Choroid plexus epithelial cell (primary cell): ENCODE results near the gene CDH13.

Source experiments
- DNase-seq: peaks from one replicate; pipeline ENCODE4 v3.0.0-alpha.2; 2010; ENCODE audit warnings: low read depth
- H3K4me3 ChIP-seq: 2 replicates; pipeline ENCODE4 v1.5.1; 2011; ENCODE audit warnings: low read depth, mild to moderate bottlenecking, control low read depth, low read length, moderate library complexity
- TF ChIP-seq, protein P1 (sequence below): conservative IDR thresholded peaks from 2 replicates; pipeline ENCODE4 v1.5.1; 2011; ENCODE audit warnings: low read depth, mild to moderate bottlenecking, control low read depth, inconsistent platforms, low read length, moderate library complexity

Gene CDH13

DNA sequence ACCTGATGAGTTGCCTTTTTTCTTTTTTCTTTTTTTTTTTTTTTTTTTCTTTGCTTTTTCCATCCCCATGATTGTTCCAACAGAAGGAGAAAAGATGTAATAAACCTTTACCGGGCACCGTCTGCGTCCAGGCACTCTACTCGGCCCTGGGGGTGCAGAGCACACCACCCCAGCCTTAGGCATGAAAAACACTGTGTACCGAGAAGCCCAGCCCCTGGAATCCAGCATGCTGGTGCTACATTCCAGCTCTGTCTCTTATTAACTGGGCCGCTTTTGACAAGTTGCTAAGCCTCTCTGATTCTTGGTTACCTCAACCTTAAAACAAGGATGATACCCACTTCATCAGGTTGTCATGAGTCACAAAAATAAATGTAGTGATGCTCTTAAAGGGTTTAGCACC lies 1117.0 kb downstream of the CDH13 start:
- no peak overlapping the region for H3K4me3 ChIP-seq
- no peak for DNase-seq
- TF ChIP-seq, protein P1, sequence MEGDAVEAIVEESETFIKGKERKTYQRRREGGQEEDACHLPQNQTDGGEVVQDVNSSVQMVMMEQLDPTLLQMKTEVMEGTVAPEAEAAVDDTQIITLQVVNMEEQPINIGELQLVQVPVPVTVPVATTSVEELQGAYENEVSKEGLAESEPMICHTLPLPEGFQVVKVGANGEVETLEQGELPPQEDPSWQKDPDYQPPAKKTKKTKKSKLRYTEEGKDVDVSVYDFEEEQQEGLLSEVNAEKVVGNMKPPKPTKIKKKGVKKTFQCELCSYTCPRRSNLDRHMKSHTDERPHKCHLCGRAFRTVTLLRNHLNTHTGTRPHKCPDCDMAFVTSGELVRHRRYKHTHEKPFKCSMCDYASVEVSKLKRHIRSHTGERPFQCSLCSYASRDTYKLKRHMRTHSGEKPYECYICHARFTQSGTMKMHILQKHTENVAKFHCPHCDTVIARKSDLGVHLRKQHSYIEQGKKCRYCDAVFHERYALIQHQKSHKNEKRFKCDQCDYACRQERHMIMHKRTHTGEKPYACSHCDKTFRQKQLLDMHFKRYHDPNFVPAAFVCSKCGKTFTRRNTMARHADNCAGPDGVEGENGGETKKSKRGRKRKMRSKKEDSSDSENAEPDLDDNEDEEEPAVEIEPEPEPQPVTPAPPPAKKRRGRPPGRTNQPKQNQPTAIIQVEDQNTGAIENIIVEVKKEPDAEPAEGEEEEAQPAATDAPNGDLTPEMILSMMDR: no peak

DNA sequence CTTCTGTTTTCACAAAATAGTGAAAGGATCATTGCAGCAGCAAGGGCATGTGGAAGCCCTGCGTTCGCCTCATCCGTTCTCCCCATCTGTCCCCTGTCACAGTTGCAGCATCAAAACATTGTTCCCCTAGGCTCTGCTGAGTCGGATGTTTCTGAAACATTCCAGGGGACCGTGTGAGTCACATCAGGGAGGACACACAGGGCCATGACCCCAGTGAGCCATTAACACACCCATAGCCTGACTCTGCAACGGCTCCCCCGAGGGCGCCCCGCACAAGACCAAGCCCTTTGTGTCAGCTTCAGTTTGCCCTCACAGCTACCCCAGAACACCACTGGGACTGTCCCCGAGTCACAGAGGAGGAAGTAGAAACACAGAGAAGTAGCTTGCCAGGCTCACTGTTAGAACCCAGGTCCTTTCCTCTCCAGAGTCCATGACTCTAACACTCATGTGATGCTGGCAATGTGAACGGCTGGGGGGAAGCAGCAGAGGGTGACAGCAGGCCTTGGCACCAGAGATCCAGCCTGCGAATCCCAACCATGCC lies 1117.7 kb downstream of the CDH13 start:
- DNase-seq: peak; percentile 10
- H3K4me3 ChIP-seq: no peak overlapping the region
- TF ChIP-seq, protein P1: no peak

DNA sequence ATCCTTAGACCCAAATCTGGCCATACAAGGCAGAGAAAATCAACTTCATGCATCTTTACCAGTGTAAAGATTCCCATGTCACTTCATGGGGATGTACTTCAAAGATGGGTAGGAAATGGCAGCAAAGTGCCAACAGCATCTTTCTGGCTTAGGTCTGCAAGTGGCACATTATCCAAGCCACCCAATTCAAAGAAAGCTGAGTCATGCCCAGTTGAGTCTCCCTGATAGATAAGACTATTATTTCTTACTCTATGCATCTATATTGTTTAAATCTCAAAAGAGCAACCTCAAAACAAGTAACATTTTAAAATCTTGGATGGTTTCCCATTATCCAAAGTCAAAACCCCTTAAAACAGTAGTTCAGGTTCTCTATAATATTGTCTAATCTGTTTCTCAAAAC lies 1119.8 kb downstream of the CDH13 start:
- no peak overlapping the region for H3K4me3 ChIP-seq
- TF ChIP-seq, protein P1: no peak
- no peak for DNase-seq

DNA sequence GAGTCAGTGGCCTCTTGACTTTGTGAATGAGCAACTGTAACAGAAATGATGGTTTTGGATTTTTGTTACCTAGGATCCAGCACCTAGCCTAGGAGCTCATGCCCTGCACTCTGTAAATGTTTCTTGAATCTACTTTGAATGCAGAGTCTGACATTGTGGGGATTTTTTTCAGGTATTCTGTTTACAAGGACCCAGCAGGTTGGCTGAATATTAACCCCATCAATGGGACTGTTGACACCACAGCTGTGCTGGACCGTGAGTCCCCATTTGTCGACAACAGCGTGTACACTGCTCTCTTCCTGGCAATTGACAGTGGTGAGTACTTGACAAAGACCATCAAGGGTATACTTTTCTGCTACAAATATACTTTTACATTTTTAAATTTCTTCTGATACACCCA lies 1121.2 kb downstream of the CDH13 start:
- no peak overlapping the region for H3K4me3 ChIP-seq
- no peak for DNase-seq
- TF ChIP-seq, protein P1: no peak

DNA sequence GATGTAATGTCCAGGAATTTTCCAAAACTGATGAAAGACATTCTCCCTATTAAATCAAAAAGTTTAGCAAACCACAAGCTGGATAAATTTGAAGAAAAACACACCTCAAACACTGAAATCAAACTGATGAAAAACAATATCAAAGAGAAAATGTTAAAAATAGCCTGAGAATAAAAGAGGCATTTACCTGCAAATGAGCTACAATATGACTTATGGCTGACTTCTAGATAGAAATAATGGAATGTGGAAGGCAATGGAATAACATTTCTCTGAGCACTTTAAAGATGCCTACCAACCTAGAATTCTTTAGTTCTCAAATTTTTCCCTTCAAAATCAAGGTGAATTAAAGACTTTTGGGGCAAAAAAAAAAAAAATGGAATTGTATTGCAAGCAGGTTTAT lies 1128.6 kb downstream of the CDH13 start:
- no peak for DNase-seq
- no peak overlapping the region for H3K4me3 ChIP-seq
- TF ChIP-seq, protein P1: no peak

DNA sequence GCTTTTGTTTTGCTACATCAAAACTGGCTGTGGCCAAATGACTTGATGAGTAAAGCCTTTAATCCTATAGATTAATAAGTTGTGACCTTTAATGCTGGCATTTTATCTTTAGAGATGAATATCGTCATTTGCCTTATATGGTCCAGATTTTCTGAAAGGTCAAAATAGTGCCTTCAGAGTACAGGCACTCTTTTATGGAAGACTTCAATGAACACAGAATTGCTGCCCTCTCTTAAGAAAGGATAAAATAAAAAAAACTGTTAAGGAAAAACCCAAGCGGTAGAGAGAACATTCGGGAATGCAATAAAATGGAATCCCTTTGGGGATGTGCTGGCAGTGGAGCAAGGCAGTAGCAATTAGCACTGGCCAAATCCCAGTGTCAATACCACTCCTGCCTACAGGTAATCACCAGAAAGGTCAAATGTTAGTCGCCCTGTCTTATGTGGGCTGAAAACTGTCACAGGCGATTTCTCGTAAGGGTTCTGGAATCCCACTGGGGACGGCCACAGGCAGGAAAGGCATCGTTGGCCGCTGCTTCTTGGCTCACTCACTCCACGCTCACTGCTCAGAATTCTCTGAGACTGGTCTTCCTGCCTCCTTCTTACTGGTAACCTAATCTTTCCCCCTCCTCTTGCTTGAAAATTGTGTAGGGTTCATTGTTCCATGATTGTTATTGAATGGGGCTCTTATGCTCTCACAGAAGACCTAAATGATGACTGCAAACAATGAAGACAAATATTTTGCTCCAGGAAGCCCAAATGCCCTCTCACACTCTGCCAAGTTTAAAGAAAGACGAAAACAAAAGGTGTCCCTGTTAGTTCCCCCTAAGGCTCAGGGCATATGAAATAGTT lies 1135.6 kb downstream of the CDH13 start:
- TF ChIP-seq, protein P1: no peak
- no peak for DNase-seq
- no peak overlapping the region for H3K4me3 ChIP-seq

DNA sequence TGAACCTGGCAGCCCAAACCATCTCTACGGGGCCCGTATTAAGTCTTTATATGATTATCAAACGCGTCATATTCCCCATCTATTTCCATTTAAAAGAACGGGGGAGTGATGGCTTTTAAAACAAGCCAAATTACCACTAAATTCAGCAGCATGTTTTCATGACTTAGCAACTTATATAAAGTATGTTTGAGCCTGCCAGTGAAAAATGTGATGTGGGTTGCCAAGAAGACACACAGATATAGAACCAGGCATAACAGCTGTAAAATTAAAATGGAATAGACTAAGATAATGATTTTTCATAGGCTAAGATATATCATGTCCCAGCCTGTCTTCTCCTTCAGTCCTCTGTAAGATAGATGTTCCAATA lies 1136.2 kb downstream of the CDH13 start:
- no peak overlapping the region for H3K4me3 ChIP-seq
- DNase-seq: no peak
- TF ChIP-seq, protein P1: no peak
